GM18861 (cell line): ENCODE data around the gene GBX1.

ENCODE experiments used
- ATAC-seq: cut with Tn5 transposase; IDR thresholded peaks from one replicate; pipeline ENCODE4 v1.9.1; 2021; ENCODE audit not compliant: unreplicated experiment

GBX1 gene

DNA sequence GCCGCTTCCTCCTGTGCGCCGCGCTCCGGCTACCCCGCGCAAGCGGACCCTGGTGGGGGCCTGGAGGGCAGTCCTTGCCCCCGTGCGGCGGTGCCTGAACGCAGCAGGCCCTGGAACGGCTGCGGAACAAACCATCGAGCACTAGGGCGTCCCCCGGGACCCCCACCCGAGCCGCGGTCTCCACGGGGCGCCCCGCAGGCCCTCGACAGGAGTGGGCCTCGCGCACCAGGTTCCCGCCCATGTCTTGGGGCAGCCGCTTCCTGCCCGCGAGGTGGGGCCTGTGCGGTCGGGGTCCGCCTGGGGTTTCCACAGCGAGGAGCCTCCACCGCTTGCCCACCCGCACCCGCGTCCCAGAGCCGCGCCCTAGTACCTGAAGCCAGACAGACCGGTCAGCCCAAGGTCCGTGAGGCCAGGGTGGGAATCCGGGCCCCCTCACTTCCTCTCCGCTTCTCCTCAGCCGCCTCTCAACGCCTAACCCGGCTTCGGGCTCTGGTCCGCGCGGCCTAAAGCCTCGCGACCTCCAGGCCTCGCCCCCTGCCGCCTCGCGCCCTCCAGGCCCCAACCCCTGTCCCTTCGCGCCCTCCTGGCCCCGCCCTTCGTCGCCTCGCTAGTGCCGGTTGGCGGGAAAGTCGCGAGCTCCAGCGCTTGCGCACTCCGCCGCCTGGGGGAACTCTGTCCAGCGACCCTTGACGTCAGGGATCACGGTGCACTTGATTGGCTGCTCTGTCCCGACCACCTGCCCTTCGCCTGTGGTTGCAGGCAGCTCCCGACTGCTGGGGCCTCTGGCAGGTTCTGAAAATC lies 7.0 kb upstream of the GBX1 start:
- no peak for ATAC-seq

DNA sequence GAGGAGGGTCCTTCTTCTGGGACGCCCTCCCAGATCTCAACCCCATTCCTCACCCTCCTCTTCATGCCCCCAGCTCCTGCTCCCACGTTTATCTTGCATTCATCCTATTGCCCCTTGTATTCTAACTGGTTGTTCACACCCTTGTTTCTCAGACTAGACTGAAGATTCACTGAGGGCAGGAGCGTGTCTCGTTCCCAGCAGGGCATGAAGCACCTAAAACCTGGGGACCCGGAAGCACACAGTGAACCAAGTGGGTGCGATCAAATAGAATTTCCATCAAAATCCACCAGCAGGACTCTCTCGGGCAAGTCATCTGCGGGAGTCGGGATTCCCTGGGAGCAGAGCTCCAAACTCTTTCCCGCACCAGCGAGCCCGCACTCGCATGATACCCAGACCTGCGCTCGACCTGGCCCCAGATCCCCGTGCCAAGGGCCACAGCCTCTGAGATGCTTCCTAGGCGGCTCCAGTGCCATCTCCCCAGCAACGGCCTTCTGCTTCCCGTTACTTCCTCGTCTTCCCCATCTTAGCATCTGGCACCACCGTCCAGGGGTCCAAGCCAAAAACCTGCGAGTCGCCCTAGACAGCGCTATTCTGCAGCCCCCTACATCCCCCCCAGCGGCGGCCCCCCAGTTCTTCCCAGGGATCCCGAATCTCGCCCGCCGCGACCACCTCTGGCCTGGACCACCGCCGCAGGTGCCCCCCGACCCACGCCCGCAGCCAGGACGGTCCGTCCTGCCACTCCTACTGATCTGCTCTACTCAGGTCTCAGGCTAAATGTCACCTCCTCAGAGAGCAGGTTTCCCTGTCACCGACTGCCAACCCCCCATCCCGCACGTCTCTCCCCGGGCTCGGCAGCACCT lies 6.1 kb upstream of the GBX1 start:
- no peak for ATAC-seq

DNA sequence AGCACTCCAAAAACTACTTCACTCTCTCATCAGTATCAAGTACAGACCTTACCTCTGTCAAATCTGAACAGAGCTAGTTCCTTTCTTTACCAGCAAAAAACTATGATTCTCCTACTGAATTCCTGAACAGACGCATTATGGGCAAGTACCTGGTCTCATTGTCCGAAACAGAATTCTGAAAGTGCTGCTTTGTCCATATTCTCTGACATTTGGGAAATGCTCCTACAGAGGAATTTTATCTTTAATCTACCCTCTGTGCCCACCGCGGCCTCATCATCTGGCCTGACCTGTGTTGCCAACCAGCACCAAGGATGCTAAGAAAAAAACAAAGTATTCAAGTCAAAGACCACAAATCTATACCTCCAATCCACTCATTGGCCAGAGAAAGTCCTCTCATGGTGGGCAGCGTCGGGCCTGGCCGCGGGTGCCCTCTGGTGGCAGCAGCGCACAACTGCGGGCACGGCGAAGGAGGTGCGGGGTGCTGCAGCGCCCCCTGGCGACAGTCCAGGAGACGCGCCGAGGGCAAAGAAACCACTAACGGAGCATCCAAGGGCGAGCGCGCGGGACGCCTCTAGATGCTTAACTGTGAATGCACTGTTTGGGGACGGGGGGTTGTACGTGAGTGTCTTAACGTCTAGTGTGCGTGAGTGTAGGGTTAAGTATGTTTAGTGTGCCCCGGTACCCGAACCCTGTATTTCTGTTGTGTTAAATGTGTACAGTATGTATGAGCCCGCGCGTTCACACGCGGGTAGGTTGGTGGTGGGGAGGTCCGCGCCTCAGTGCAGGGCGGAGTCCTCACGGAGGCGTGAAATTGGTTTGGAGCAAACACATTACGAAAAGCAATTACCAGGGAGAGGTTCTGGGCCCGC lies 5.0 kb upstream of the GBX1 start:
- ATAC-seq = peak; percentile 55

DNA sequence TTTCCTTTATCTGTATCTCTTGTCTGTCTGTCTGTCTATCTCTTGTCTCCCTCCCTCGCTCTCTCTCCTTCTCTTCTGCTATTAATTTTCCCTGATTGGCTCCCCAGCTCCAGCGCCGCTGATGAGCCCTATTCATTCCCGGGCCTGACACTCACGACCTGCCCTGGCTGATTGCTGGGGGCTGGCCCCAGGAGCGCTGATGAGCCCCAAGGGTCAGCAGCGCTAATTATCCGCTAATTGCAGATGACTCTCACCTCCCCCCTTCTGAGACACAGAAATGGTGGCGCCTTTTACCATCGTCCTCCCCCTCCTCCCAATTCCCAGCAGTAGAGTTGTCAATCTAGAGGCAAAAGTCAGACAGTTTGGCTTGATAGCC lies 1.3 kb upstream of the GBX1 start:
- no peak for ATAC-seq

DNA sequence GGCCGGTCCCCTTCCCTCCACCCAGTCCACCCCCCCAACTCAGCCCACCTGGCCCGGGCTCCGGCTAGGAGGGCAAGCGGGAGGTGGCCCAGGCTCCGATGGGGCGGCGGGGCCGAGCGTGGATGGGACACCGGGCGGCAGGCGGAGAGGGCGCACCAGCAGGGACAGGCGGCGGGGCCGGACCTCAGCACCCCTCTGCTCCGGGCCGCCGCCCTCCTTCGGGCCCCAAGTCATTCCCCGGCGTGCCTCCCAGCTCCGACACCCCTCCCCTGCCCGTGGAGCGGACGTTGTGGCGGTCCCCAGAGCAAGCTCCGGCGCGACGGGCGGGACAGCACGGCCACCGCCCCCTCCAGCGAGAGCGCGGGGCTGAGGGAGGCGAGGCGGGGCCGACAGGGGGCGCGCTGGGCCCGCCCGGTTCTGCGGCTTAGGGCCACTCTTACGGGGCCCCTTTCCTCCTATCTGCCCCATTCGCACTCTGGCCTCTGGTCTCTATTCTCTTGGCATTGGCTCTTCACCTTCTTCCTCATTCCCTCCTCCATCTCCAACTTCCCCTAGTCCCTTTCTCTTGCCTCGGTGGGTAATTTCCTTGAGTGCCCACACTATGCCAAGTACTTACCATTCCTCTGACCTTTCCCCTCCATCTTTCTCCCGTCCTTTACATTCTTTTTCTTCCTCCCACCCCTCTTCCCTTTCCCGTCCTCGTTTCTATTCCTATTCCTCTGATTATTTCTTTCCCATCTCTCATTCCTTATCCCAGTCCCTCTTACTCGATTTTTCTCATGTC lies 701 bp upstream of the GBX1 start:
- no peak for ATAC-seq

DNA sequence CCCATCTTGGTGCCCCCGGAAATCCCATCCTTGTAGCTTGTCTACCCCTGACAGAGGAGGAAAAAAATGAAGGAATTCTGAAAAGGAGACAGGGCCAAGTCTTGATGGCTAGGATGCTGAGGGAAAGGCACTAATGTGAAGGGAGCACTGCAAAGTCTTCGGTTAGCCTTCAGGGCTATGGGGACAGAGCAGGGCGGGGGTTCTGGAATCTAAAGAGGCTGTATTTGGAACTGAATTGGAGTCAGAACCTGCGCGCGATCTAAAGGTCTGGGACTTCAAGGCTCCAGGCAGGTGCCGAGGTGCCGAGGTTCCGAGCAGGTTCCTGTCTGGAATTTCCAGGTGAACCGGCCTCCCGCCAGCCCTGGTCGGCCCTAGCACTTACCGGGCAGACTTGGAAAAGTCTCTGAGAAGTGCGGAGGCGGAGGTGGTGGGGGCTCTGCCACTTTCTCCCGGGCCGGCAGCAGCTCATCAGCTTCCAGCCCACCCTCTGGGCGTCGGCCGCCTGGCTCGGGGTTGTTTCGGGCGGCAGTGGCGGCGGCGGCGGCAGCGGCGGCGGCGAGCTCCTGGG lies 781 bp downstream of the GBX1 start:
- ATAC-seq = no peak

DNA sequence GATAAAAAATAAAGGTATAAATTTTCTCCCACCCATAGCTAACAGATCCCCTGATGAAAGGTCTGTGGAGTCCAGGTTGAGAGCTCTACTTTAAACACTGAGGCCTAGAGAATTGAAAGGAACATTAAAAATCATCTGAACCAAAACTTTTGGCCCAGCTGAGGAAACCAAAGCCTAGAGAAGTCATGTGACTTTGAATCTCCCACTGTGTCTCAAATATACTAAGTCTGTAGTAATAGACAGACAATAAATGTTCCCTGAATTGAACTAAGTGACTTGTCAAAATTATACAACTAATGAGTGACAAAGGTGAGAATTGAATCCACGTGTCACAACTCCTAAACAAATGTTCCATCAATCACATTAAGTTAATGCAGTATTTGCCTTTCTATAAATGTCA lies 5.7 kb downstream of the GBX1 start:
- ATAC-seq = no peak

DNA sequence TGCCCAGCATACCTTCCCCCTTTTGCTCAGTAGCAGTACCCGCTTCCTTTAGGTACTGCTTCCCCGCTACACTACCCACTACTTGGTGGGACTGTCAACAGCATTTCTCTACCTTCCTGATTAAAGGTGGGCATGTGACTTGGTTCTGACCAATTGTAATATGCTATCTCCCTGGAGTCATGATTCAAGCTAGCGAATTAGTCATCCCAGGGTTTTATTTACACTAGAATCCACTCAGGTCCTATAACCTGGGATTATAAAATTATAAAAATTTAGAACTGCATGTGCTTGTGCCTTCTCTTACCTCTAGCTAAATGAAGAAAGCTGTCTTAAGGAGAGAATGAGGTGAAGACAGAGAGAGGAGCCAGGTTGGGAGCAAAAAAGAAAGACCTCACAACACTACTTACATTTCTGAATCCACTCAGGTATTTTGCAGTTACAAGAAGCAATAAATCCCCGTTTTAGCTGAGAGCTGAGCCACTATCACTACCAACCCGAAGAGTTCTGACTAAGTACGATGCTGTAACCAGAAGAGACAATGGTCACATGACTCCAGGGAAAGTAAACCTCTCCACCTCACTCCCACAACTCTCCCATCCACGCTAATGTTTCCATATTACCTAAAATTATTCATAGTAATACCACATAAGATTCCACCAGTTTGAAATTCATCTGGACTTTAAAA lies 9.7 kb downstream of the GBX1 start:
- no peak for ATAC-seq

DNA sequence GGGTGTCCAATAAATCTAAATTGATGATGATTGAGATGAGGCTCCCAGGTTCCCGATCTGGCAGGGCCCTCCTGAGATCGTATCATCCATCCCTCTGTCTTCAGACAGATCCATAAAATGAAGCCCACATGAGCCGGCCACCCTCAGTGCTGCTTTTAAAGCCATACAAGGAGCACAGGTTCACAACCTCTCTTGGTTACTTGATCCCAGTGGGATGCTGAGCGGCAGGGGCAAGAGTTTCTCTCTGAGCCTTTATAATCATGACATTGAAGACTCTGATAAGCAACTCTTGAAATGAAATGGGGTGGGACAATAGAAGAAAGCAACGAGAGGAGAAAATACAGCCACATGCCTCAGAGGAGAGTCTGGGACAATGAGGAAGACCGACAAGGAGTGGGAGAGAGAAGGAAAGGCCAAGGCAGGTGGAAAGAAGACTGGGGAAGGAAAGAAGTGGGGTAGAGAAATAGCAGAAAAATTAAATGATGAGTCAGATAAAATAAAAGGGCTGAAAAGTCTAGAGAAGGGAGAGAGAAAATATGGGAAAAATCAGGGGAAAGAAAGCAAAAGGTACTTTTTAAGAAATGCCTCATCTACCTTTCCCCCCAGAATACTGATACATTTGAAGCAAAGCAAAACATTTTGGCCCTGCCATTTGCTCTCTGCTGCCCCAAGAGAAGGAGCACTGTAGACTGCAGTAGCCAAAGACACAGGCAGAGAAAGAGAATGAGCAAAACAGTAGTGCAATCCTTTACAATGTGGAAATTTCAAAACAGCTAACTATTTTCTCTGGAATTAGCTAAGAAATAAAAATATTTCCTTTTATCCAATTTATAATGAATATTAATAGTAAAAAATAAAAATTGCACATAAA lies 14.6 kb downstream of the GBX1 start:
- no peak for ATAC-seq

DNA sequence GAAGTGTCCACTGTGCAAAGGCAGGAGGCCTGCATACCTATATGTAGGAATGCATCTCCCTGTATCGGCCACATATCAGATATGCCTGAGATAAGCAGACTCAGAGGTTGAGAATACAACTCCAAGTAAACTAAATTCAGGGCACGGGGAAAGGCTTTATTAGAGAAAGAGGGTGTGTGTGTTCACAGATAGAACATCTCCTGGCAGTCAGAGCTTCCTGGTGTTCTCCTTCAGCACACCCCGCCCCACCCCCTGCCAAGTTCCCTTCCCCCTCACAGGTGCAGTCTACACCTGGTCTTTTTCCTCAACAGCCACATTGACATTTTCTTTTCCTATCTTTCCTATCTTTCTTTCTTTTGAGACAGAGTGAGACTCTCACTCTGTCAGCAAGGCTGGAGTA lies 17.1 kb downstream of the GBX1 start:
- no peak for ATAC-seq

DNA sequence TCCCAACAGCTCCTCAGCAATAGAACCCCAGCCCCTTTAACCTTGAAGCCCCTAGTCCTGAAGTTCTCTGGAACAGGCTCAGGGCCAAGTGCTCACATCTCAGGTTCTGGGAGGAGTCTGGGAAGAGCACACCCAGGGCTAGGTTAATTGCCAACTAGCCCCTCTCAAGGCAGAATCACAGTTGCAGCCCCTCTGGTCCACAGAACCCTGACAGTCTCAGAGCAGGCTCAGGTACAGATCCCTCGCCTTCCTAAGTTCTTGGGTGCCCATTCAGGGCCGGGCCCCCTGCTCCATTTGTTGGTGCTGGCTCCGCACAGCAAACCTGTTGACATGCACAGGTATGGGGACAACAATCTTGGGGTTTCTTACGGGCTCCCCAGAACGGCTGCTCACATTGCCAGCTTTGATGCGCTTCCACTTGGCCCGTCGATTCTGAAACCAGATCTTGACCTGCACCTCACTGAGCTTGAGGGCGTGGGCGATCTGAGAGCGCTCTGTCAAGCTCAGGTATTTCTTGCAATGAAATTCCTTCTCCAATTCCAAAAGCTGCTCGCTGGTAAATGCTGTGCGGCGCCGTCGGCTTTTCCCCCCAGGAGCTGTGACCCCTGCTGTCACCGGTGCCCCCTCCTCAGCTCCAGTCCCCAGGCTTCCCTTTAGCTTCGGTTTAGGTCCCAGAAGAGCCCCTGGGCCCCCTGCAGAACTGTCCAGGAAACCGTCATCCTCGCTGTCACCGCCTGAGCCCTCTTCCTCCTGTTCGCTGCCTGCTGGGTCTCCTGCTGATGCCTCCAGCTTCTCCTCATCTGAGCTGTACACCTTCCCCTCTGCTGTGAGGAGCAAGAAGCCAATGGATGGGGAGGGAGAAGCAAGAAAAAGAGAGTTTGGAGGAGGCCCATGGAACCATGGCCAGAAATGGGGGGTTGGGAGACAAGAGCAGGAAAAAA lies 18.9 kb downstream of the GBX1 start:
- ATAC-seq = no peak

DNA sequence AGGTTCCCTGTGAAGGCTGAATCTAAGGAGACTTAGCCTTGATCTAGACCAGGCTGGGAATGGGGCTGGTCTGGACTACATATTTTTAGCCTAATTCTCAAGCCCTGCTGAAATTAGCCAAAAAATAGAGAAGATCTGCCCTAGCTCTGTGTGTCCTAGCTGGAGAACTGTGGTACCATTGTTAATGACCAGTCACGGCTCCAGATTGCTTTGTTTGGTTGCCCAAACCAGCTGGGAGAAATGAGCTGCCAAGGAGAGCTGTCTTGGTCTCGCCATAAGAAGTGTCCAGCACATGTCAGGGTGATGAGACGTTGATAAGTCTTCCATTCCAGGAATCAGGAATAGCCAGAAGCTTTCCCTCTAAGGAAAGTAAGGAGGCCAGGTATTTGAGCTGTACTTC lies 20.7 kb downstream of the GBX1 start:
- no peak for ATAC-seq

DNA sequence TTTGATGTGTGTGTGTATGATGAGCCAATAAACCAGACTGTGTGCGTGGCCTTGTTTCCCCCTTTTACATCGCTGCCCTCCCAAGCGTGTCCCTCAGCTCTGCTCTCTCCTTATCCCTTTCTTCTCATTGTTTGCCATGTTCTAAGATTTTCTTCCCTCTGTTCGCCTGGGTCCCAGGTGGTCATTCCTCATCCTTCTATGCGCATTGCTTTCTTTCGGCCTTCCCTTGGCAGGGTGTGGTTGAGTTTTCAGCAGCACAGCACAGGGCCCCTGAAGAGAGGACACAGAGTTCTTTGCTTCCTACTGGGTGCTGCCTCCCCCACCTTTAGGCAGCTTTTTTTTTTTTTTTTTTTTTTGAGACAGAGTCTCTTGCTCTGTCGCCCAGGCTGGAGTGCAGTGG lies 23.1 kb downstream of the GBX1 start:
- ATAC-seq = no peak

DNA sequence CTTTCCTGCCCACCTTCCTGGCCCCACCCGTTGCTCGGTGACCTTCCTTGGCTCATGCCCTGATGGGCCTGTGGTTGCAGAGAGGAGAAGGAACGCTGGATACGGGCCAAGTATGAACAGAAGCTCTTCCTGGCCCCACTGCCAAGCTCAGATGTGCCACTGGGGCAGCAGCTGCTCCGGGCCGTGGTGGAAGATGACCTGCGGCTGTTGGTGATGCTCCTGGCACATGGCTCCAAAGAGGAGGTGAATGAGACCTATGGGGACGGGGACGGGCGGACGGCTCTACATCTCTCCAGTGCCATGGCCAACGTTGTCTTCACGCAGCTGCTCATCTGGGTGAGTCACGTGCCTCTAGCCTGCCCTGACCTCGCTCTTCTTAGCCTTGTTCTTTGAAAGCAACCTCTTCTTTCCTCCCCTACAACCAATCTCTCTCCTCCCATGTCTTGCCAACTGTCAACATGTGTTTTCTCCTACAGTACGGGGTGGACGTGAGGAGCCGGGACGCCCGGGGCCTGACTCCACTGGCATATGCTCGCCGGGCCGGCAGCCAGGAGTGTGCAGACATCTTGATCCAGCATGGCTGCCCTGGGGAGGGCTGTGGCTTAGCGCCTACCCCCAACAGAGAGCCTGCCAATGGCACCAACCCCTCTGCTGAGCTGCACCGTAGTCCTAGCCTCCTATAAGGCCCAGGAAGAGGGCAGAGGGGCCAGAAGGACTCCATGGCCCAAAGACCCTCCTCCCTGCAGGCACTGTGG lies 24.1 kb downstream of the GBX1 start:
- no peak for ATAC-seq

DNA sequence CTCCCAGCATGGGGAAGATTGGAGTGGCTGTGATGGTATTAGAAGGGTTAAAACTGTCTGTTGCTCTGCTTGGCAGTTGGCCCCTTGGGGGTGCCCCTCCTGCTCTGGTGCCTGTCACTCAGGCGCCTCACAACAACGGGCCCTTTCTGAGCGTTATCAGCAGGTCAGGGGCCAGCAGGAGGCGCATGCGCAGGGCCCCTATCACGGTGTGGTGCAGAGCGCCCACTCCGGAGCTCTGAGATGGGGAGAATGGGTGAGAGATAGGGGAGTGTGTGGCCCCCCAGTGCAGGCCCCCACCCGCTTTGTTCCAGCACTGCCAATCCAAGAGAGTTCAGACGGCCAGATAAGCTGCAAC lies 24.8 kb downstream of the GBX1 start:
- no peak for ATAC-seq

DNA sequence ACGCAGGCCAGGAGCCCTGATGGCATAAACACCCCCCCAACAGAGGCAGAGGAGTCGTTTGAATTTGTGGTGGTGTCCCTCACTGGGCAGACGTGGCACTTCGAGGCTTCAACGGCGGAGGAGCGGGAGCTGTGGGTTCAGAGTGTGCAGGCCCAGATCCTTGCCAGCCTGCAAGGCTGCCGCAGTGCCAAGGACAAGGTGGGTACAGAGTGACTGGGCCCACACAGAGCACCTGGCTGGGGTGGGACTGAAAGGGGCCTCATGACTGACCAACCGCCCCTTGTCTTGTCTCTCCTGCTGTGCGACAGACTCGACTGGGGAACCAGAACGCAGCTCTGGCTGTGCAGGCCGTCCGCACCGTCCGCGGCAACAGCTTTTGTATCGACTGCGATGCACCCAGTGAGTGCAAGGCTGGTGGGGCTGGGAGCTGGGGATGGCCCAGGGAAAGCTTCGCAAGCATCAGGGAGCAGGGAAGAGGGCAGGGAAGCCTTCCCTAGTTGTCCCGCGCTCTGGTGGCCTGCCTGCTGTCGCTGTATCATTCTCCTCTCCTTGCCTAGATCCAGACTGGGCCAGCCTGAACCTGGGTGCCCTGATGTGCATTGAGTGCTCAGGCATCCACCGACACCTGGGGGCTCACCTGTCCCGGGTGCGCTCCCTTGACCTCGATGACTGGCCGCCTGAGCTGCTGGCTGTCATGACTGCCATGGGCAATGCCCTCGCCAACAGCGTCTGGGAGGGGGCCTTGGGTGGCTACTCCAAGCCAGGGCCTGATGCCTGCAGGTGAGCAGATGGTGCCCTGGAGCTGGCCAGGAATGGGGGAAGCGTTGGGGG lies 25.4 kb downstream of the GBX1 start:
- no peak for ATAC-seq
